Lower leg skin (tissue), 3 donors: ENCODE measurements around the gene HMG20A.

Source experiments
- POLR2A ChIP-seq, 2 donors: fragments of 450-650 bp; IDR thresholded peaks; one replicate each; pipeline ENCODE4 v1.6.1; 2016 to 2017; ENCODE audit warnings: antibody characterized with exemption in 2 of 2, mild to moderate bottlenecking in 1 of 2, moderate library complexity in 1 of 2
- TF ChIP-seq, protein P1 (sequence below), 3 donors: fragments of 450-650 bp; IDR thresholded peaks; one replicate each; pipeline ENCODE4 v1.5.1; 2016; ENCODE audit warnings: antibody characterized with exemption in 3 of 3, mild to moderate bottlenecking in 3 of 3, moderate library complexity in 2 of 3

GRCh38 chr15:77418391-77418965 lies 2.2 kb upstream of the HMG20A start:
- no peak for TF ChIP-seq POLR2A (IDR thresholded peaks at IDR 0.05)
- TF ChIP-seq, protein P1, sequence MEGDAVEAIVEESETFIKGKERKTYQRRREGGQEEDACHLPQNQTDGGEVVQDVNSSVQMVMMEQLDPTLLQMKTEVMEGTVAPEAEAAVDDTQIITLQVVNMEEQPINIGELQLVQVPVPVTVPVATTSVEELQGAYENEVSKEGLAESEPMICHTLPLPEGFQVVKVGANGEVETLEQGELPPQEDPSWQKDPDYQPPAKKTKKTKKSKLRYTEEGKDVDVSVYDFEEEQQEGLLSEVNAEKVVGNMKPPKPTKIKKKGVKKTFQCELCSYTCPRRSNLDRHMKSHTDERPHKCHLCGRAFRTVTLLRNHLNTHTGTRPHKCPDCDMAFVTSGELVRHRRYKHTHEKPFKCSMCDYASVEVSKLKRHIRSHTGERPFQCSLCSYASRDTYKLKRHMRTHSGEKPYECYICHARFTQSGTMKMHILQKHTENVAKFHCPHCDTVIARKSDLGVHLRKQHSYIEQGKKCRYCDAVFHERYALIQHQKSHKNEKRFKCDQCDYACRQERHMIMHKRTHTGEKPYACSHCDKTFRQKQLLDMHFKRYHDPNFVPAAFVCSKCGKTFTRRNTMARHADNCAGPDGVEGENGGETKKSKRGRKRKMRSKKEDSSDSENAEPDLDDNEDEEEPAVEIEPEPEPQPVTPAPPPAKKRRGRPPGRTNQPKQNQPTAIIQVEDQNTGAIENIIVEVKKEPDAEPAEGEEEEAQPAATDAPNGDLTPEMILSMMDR (IDR thresholded peaks at IDR 0.05) = no peak
